Measurements from ENCODE around the gene STX1A.
"Not testable (repeated sequence)": the region's sequence is repeated elsewhere in the genome, so short reads cannot be mapped to it uniquely, and the experiment has no call there.

Gene STX1A

DNA sequence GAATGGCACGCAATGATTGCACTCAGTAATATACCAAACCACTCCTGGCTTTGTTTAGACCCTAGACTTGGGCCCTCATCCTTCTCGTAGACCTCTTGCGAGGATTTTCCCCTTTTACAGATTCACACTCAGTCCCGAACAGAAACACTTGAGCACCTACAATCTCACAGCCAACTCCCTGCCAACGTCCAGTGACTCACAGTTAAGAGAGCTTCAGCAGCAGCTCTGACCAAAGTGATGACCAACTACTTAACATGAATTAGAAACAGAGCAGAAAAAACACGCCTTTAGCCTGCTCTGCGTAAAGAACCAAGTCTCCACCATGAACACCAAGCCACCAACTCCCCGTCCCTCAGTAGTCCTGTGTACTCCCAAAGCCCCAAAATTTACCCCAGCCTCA is 38.4 kb downstream of the STX1A start:
- no peak for DNase-seq (ENCODE audit: low spot score)

DNA sequence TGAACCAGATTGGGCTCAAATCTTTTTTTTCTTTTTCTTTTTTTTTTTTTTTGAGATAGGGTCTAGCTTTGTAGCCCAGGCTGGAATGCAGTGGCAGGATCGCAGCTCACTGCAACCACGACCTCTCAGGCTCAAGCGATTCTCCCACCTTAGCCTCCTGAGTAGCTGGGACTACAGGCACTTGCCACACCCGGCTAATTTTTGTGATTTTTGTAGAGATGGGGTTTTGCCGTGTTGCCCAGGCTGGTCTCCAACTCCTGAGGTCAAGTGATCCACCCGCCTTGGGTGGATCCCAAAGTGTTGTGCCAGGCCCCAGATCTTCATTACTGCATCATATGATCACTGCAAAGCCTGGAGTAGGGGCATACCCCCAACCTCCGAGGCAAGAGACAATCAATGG is 39.0 kb downstream of the STX1A start:
- no peak for DNase-seq (ENCODE audit: low spot score)

DNA sequence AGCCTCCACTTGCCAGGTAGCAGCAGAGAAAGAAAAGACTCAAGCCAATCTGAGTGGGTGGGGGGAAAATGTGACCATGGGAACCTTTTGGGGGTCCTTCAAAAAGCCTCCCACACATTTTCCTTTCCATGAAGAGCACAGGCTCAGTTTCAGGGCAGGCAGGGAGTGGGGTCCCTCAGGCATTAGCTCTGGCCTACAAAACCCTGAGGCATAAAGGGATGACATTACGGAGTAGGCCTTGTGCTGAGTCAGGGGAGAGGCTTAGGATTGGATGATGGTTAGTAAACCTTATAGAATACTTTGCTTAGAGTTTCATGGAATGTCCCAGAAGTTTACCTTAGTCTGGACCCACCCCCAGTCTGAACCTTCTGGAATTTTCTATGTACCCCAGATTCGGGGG is 39.8 kb downstream of the STX1A start:
- no peak for DNase-seq (ENCODE audit: low spot score)

DNA sequence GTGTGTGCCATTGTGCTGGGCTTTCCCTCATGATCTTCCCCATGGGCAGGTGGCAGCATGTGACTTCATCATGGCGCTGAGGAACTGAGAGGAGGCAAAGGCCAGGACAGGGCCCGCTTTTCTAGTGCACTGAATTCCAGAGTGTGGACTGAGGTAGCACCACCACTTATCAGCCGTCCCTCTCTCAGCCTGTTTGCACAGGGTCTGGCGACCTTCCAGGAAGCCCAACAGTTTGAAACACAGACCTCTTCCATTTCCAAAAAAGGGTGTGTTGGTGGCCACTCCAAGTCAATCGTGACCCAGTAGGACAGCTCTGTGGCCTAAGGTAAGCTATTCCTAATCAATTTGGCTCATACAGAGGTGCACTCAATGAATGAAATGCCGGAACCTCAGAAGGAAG is 40.6 kb downstream of the STX1A start:
- no peak for DNase-seq (ENCODE audit: low spot score)

DNA sequence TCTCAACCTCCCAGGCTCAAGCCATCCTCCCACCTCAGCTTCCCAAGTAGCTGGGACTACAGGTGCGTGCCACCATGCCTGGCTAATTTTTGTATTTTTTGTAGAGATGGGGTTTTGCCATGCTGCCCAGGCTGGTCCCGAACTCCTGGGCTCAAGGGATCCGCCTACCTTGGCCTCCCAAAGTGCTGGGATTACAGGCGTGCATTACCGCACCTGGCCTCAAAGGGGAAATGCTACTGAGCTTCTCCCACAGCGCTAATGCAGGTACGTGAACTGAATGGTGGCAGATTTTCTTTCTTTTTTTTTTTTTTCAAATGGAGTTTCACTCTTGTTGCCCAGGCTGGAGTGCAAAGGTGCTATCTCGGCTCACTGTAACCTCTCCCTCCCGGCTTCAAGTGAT is 43.4 kb downstream of the STX1A start:
- not testable (repeated sequence) for DNase-seq (ENCODE audit: low spot score)

DNA sequence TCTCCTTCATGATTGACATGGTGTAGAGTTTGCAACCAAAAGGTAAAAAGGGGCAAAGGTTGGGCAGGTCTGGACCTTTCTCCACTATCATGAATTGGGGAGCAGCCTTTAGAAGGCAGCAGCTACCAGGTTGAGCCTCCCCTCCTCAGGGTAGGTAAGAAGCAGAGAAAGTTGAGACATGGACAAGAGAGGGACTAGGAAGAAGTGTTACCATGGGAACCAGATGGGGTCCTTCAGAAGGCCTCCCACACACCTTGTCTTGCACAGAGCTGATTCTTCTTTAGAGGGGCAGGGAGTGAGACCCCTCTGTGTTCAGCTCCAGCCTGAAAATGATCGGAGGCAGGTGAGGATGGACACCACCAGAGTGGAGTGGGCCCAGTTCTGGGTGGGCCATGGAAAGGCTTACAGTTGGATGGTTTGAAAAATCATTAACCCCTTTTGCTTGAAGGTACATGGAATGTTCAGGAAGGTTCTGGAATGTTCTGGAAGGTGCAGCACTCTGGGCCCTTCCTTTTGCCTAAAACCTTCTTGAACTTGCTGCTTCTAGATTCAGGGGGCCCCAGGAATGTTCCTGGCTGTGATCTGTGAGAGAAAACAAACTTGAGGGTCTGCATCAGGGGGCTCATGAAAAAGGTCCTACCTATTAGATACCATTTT is 44.9 kb downstream of the STX1A start:
- DNase-seq (ENCODE audit: low spot score) = no peak

DNA sequence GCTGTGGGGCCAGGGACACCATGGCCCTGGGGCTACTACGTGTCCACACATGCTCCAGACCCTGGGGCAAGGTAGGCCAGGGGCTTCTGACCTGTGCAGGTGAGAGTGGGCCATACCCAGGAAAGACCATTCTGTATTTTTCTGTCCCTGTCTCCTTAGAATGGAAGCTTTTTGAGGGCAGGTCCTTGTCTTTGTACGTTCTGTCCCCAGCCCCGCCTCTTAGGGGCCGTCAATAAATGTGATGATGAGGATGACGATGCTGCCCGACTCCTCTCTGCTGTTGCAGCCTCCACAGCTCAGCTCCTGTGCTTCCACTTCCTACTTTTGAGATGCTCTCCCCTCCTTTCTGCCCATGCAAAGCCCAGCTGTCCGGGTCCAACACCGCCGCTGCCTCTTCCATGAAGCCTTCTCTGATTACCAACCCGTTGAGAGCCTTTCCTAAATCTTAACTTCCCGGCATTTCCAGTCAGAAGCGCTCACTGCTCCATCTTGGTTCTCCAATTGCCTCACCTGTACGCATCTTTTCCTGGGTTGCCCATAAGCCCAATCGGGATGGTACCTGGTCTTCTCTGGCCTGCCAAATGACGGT is 47.5 kb downstream of the STX1A start:
- DNase-seq (ENCODE audit: low spot score) = no peak

DNA sequence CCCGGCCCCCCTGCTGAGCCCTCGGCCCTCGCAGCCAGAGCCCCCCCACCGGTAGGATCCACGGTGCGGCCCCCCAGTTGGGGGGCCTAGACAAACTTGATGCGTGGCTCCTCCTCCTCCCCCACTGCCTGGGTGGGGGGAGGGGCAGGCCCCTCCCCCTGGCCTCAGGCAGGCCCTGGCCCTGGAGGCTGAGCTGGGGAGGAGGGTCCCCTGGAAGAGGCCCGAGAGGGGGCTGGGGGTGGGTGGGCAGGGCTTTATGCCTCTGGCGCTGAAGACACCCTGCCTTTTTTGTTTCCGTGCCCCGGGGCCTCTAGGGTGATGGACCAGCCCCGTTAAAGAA is 48.2 kb downstream of the STX1A start:
- DNase-seq (ENCODE audit: low spot score) = no peak

DNA sequence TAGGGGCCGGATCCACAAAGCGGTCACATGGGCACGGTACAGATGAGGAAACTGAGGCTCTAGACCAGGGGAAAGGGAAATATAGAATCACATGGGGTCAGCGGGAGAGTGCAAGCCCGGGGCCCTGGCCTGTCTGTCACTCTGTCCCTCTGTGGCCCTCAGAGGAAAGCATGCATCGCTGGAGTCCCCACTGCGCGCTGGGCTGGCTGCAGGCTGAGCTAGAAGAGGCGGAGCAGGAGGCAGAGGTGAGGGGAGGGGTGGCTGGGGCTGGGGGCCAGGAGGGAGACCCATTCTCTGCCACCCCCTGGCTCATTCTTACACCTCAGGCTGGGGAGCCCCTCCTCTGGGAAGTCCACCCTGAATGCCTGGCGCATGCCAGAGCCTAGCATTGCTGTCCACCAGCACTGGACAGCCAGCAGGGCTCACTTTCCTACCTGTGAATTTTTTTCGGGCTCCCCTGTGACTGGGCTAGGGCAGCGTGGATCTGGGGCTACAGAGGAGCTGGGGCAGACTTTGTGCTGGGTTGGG is 49.5 kb downstream of the STX1A start:
- DNase-seq (ENCODE audit: low spot score) = no peak

DNA sequence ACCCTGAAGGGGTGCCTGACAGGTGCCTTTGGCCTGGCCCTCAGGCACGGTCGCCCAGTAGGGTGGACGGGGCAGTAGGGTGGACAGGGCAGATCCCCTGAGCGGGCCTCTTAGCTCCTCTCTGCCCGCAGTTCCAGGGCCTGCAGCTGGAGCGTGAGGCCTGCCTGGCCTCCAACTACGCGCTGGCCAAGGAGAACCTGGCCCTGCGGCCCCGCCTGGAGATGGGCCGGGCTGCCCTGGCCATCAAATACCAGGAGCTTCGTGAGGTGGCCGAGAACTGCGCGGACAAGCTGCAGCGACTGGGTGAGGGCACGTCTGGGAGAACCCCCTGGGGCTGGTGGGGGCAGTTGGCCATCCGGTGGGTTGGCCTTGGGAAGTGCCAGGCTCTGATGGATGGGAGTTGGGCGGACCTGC is 50.2 kb downstream of the STX1A start:
- DNase-seq (ENCODE audit: low spot score) = no peak

DNA sequence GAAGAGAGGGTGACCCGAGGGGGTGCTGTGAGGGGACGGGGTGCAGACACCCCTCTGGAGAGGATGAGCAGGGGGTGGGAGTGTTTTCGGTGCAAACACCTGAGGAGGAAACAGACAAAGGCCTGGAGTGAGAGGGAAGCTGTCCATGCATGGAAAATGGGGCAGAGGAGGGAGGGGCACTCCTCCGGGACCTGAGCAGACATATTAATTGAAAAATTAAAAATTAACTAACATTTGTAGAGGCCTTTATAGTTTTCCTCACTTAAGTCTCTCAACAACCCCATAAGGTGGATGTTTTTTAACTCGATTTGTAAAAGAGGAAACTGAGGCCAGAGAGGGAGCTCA is 50.6 kb downstream of the STX1A start:
- DNase-seq (ENCODE audit: low spot score) = no peak

DNA sequence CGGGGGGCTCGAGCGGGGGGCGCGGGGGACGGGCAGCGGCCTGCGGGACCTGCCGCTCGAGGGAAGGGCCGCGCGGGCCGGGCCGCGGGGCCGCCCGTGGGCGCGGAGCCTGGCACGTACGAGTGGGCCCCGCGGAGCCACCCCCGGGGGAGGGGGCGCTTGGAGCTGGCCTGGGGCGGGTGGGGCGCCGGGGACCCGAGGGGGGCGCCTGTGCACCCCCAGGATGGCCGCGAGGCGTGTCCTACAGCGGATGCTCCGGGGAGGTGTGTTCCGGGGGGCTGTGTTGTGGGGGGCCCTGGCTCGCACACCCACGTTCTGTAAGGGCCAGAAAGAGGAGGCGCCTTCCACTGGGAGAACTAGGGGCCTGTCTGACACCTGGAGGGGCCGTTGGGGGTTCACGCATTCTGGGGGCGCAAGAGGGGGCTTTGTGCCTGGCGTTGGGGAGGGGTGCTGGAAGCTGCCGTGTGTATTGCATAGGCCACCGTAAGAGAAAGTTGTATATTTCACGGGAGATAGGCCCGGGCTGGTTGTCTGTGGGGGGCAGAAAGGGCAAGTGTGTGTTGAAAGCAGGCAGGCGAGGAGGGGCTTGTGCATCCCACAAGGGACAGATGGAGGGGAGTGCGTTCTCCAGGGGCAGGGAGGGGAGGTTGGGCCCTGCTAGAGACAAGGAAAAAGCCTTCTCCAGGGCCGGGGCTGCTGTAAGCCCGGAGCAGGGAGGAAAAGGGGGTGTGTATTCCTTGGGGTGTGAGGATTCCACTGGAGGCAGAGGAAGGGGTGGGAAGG is 51.2 kb downstream of the STX1A start:
- DNase-seq (ENCODE audit: low spot score) = no peak

DNA sequence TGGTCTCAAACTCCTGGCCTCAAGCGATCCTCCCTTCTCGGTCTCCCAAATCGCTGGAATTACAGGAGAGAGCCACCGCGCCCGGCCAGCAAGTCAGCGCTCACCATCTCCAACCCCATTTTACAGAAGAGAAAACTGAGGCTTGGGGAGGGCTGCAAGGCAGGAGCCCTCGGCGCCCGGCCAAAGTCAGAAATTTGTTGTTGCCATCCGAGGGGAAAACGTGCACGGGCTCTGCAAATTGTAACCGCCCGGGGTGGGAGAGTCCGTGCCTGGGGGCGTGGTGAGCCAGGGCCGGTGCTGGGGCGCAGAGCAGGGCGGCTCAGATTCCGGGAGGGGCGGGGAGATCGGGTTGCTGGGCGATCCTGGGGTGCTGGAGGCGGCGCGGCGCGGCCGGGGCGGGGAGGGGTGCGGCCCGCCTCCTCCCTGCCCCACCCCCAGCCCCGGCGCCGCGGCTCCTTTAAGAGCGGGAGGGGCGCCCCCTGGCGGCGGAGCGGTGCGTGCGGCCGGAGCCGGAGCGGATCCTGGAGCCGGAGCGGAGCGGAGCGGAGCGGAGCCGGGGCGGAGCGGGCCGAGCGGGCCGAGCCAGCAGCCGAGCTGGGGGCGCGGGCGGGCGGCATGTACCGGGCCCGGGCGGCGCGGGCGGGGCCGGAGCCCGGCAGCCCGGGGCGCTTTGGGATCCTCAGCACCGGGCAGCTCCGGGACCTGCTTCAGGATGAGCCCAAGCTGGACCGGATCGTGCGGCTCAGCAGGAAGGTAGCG is 51.9 kb downstream of the STX1A start, which contains the start of gene VPS37D:
TSS of gene VPS37D (plus strand) at position 488 of the 759 bp plus-strand sequence. CDS start at position 616, 128 bp downstream.
- DNase-seq (ENCODE audit: low spot score) = peak; percentile 91

DNA sequence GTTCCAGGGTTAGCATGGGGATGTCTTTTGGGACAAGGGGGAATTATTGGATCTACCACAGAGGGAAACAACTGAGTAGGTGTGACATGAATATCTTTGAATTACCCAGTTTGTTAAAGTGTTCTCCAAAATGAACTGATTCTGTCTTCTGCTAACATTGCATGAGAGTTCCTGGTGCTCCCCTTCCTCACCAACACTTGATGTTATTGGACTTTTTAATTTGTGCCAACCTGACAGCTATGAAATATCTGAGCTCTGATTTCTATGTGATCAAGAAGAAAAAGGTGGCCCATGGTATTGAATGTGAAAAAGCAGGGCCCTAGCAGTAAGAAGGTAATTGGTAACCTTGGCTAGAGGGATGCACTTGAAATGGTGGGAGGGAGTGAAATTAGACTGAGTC is 56.4 kb downstream of the STX1A start:
- DNase-seq (ENCODE audit: low spot score) = no peak

DNA sequence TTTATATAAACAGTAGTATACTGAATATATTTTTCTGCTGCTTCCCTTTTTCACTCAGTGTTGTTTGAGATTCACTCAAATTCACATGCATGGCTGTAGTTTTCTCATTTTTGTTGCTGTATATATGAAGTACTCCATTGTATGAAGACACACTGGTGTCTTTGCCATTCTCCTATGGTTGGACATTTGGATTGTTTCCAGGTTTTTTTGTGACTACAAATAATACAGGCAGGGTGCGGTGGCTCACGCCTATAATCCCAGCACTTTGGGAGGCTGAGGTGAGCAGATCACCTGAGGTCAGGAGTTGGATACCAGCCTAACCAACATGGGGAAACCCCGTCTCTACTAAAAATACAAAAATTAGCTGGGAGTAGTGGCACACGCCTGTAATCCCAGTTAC is 58.9 kb downstream of the STX1A start:
- not testable (repeated sequence) for DNase-seq (ENCODE audit: low spot score)

DNA sequence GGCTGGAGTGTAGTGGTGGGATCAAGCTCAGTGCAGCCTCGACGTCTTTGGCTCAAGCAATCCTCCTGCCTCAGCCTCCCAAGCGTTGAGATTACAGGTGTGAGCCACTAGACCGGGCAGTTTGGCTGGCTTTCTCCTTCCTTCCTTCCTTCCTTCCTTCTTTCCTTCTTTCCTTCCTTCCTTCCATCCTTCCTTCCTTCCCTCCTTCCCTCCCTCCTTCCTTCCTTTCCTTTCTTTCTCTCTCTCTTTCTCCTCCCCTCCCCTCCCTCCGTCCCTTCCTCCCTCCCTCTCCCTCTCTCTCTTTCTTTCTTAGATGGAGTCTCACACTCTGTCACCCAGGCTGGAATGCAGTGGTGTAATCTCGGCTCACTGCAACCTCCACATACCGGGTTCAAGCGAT is 59.5 kb downstream of the STX1A start:
- DNase-seq (ENCODE audit: low spot score) = no peak

DNA sequence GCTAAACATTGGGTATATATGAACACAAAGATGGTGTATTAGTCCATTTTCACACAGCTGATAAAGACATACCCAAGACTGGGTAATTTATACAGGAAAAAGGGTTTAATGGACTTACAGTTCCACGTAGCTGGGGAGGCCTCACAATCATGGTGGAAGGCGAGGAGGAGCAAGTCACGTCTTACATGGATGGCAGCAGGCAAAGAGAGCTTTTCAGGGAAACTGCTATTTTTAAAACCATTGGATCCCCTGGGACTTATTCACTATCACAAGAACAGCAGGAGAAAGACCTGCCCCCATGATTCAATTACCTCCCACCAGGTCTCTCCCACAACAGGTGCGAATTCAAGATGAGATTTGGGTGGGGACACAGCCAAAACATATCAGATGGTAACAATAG is 64.2 kb downstream of the STX1A start:
- not testable (repeated sequence) for DNase-seq (ENCODE audit: low spot score)

DNA sequence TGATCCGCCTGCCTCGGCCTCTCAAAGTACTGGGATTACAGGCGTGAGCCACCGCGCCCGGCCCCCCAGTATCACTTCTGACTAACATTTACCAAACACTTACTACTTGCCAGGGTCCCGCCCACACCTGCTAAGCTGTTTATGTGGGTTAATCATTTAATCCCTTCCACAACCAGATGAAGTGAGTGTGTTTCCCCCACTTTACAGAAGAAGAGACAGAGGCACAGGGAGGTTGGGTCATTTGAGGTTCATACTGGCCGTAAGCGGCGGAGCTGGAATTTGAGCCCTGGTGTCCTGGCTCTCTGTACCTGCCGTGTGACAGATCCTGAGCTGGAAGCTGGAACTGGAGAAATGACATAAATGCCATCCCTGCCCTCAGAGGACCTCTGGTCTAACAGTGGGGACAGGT is 66.9 kb downstream of the STX1A start:
- DNase-seq (ENCODE audit: low spot score) = no peak

DNA sequence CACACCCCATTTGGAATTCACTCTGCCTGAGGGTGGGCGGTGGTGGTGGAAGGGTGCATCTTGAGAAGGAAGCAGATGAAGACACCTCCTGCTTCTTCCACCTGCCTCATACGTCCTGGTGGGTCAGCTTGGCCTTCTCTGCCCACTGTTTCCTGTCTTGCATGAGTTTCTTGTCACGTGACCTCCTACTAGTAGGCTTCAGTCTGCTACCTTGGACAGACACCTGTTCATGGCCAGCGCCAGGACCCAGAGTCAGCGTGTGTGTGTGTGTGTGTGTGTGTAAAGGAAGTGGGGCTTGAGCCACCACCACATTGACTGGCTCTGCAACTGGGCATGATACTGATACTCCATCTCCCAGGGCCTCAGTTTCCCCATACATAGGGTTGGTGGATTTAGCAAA is 68.9 kb downstream of the STX1A start:
- no peak for DNase-seq (ENCODE audit: low spot score)

DNA sequence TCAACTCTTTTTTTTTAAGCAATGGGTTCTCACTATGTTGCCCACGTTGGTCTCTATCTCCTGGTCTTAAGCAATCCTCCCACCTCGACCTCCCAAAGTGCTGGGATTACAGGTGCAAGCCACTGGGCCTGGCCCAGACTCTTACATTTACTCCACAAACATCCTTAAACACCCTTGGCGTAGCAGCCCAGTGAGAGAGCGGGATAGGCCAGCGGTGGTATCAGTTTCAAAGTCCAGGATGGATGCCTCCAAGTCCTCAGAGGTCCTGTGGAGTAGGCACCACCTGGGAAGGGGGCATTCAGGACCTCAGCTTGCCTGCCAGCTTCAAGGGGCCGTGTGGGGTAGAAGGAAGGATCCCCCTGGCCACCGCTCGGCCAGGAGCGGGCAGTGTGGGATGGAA is 69.9 kb downstream of the STX1A start:
- no peak for DNase-seq (ENCODE audit: low spot score)

All from activated CD4-positive, alpha-beta T cell treated with anti-CD3 and anti-CD28 coated beads, Interleukin-2, Interleukin-4, amounts not matched to agents 100 ng/mL and 50 ng/mL, durations not matched to agents 16 hours and 8 hours (primary cell).